HUES48 (cell line): ENCODE results near the gene S100A14.
"Not testable (repeated sequence)": the region's sequence is repeated elsewhere in the genome, so short reads cannot be mapped to it uniquely, and the experiment has no call there.

ENCODE experiments used
- H3K27ac ChIP-seq: one replicate; pipeline ENCODE4 v1.7.0; 2013; ENCODE audit warnings: low read depth, low read length, inconsistent platforms
- H3K27me3 ChIP-seq: 2 replicates; pipeline ENCODE4 v1.6.1; 2013; ENCODE audit warnings: mild to moderate bottlenecking, low read length; ENCODE audit not compliant: control insufficient read depth, insufficient read depth
- H3K36me3 ChIP-seq: 2 replicates; pipeline ENCODE4 v1.6.1; 2013; ENCODE audit warnings: low read length; ENCODE audit not compliant: control insufficient read depth, insufficient read depth
- H3K4me1 ChIP-seq: 2 replicates; pipeline ENCODE4 v1.6.1; 2013; ENCODE audit warnings: mild to moderate bottlenecking, low read length; ENCODE audit not compliant: control insufficient read depth, insufficient read depth
- H3K4me3 ChIP-seq: 2 replicates; pipeline ENCODE4 v1.5.1; 2013; ENCODE audit warnings: mild to moderate bottlenecking, low read depth, low read length
- H3K9ac ChIP-seq: 2 replicates; pipeline ENCODE4 v1.6.1; 2013; ENCODE audit warnings: mild to moderate bottlenecking, low read depth, low read length, moderate library complexity
- H3K9me3 ChIP-seq: 2 replicates; pipeline ENCODE4 v1.6.1; 2013; ENCODE audit warnings: low read length; ENCODE audit not compliant: control insufficient read depth, insufficient read depth

Gene S100A14

GRCh38 chr1:153585006-153585405, 31.1 kb downstream of the S100A14 start:
- Histone ChIP-seq H3K4me3 (no peak overlapping the region), H3K4me1 (no peaks in the 10 kb centered on the region), H3K36me3 (no peaks in the 10 kb centered on the region), H3K9ac (no peak overlapping the region), H3K27me3 (no peaks in the 10 kb centered on the region), H3K9me3 (no peaks in the 10 kb centered on the region), H3K27ac (no peak overlapping the region)

- no peak overlapping the region for H3K4me3 ChIP-seq
- no peaks in the 10 kb centered on the region for H3K4me1 ChIP-seq
- no peaks in the 10 kb centered on the region for H3K36me3 ChIP-seq
- no peak overlapping the region for H3K9ac ChIP-seq
- no peaks in the 10 kb centered on the region for H3K27me3 ChIP-seq
- H3K9me3 ChIP-seq: no peaks in the 10 kb centered on the region
- no peak overlapping the region for H3K27ac ChIP-seq
These were observed 32.1 kb downstream of the S100A14 start for GRCh38 chr1:153583976-153584375.

GRCh38 chr1:153583514-153583913, 32.6 kb downstream of the S100A14 start:
- H3K9me3 ChIP-seq, H3K36me3 ChIP-seq, H3K4me3 ChIP-seq, H3K27me3 ChIP-seq, H3K27ac ChIP-seq, H3K9ac ChIP-seq, H3K4me1 ChIP-seq: not testable (repeated sequence)

- not testable (repeated sequence) for H3K9ac ChIP-seq, H3K27me3 ChIP-seq, H3K4me3 ChIP-seq, H3K4me1 ChIP-seq, H3K27ac ChIP-seq, H3K9me3 ChIP-seq, H3K36me3 ChIP-seq
These were observed 33.3 kb downstream of the S100A14 start for GRCh38 chr1:153582836-153583235.

- Histone ChIP-seq H3K27me3 (no peaks in the 10 kb centered on the region), H3K27ac (peak overlapping the region; percentile 34), H3K4me3 (no peak overlapping the region), H3K4me1 (no peaks in the 10 kb centered on the region), H3K9me3 (no peaks in the 10 kb centered on the region), H3K36me3 (no peaks in the 10 kb centered on the region), H3K9ac (no peak overlapping the region)
These were observed 37.2 kb downstream of the S100A14 start for GRCh38 chr1:153578936-153579335.

GRCh38 chr1:153578490-153578889, 37.6 kb downstream of the S100A14 start:
- no peak overlapping the region for H3K4me3 ChIP-seq
- no peaks in the 10 kb centered on the region for H3K9me3 ChIP-seq

GRCh38 chr1:153577624-153578051, 38.5 kb downstream of the S100A14 start:
- peak overlapping the region; percentile 36 for H3K27ac ChIP-seq
- H3K36me3 ChIP-seq: no peaks in the 10 kb centered on the region
- no peaks in the 10 kb centered on the region for H3K27me3 ChIP-seq

More at GRCh38 chr1:153578490-153578889, 37.6 kb downstream of the S100A14 start:
- no peaks in the 10 kb centered on the region for H3K27me3 ChIP-seq
- H3K9ac ChIP-seq: no peak overlapping the region
- H3K4me1 ChIP-seq: no peaks in the 10 kb centered on the region
- no peaks in the 10 kb centered on the region for H3K36me3 ChIP-seq
- H3K27ac ChIP-seq: peak overlapping the region; percentile 34

GRCh38 chr1:153577138-153577537, 39.0 kb downstream of the S100A14 start:
- H3K4me1 ChIP-seq: no peaks in the 10 kb centered on the region
- no peak overlapping the region for H3K9ac ChIP-seq

More at GRCh38 chr1:153577624-153578051, 38.5 kb downstream of the S100A14 start:
- Histone ChIP-seq H3K9me3 (no peaks in the 10 kb centered on the region), H3K9ac (no peak overlapping the region), H3K4me3 (no peak overlapping the region), H3K4me1 (no peaks in the 10 kb centered on the region)

GRCh38 chr1:153575497-153575896, 40.6 kb downstream of the S100A14 start:
- H3K36me3 ChIP-seq, H3K9ac ChIP-seq, H3K27ac ChIP-seq, H3K9me3 ChIP-seq, H3K4me3 ChIP-seq, H3K4me1 ChIP-seq, H3K27me3 ChIP-seq: not testable (repeated sequence)

More at GRCh38 chr1:153577138-153577537, 39.0 kb downstream of the S100A14 start:
- H3K9me3 ChIP-seq: no peaks in the 10 kb centered on the region
- no peaks in the 10 kb centered on the region for H3K36me3 ChIP-seq
- no peaks in the 10 kb centered on the region for H3K27me3 ChIP-seq
- H3K4me3 ChIP-seq: no peak overlapping the region
- no peak overlapping the region for H3K27ac ChIP-seq

GRCh38 chr1:153575081-153575491, 41.0 kb downstream of the S100A14 start:
- not testable (repeated sequence) for H3K36me3 ChIP-seq, H3K27me3 ChIP-seq, H3K4me1 ChIP-seq, H3K9ac ChIP-seq, H3K27ac ChIP-seq, H3K4me3 ChIP-seq, H3K9me3 ChIP-seq

GRCh38 chr1:153573351-153573750, 42.8 kb downstream of the S100A14 start:
- Histone ChIP-seq H3K9me3 (no peaks in the 10 kb centered on the region), H3K27me3 (no peaks in the 10 kb centered on the region), H3K9ac (no peak overlapping the region), H3K4me1 (peaks cover under 1% of the 10 kb centered on the region), H3K27ac (no peak overlapping the region), H3K36me3 (no peaks in the 10 kb centered on the region), H3K4me3 (no peak overlapping the region)

- Histone ChIP-seq H3K9ac (no peak overlapping the region), H3K4me1 (peaks cover 8% of the 10 kb centered on the region), H3K27me3 (no peaks in the 10 kb centered on the region), H3K27ac (no peak overlapping the region), H3K9me3 (no peaks in the 10 kb centered on the region), H3K36me3 (no peaks in the 10 kb centered on the region), H3K4me3 (no peak overlapping the region)
These were observed 43.5 kb downstream of the S100A14 start for GRCh38 chr1:153572569-153573015.
